ENCODE data around the gene IZUMO1. TPM values are rescaled to one million over a fixed set of nuclear protein-coding genes. Genes with fewer than 3 reads are reported as not detected.
A peak's percentile ranks its signal among the peaks of the same experiment; 100 is the strongest.
"Not testable (repeated sequence)": the region's sequence is repeated elsewhere in the genome, so short reads cannot be mapped to it uniquely, and the experiment has no call there.

The IZUMO1 gene
- total and polyA plus RNA-seq, 10 donors = 0.26 to 5.3 (median 1.0) TPM; not detected in 1

DNA sequence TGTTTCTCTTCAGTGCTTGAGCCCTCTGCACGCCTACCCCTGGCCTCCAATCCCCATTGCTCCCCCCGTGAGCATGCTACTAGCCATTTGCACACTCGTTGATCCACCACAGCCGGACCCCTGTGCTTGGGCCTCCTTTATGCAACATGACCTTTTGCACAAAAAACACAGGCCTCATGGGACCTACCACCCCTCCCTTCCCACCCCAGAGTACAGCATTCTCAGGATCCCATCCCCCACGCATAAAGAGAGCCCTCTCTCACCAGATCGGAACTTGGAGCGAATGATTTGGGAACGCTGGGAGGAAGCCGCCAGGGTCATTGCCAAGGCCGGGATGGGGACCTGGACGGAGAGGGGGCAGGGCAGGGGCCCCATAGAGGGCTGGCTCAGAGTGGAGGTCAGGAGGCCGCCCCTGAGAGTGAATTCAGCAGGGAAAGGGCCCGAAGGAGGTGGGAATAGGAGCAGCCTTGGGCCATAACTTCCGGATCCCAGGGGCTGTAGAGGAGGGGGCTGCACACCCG lies 27.9 kb downstream of the IZUMO1 start:
- peak overlapping the region; percentile 49 to 92 (median 86) for H3K27ac ChIP-seq
- no peaks in the 10 kb centered on the region for H3K27me3 ChIP-seq (replicated peaks in 1 of 7)
- intact Hi-C loops (cut with DNase I; ENCODE audit: low total_unique reads) = no loop called here
- H3K4me1 ChIP-seq = peaks cover 8 to 79% (median 52%) of the 10 kb centered on the region in 6 donors
- WGBS, 5 donors = 61 to 74% (median 66%) methylated on average over 15 of the region's 15 CpGs
- no peak for DNase-seq
- TF ChIP-seq, protein P1, sequence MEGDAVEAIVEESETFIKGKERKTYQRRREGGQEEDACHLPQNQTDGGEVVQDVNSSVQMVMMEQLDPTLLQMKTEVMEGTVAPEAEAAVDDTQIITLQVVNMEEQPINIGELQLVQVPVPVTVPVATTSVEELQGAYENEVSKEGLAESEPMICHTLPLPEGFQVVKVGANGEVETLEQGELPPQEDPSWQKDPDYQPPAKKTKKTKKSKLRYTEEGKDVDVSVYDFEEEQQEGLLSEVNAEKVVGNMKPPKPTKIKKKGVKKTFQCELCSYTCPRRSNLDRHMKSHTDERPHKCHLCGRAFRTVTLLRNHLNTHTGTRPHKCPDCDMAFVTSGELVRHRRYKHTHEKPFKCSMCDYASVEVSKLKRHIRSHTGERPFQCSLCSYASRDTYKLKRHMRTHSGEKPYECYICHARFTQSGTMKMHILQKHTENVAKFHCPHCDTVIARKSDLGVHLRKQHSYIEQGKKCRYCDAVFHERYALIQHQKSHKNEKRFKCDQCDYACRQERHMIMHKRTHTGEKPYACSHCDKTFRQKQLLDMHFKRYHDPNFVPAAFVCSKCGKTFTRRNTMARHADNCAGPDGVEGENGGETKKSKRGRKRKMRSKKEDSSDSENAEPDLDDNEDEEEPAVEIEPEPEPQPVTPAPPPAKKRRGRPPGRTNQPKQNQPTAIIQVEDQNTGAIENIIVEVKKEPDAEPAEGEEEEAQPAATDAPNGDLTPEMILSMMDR (IDR thresholded peaks at IDR 0.05 in 8 of 11, conservative IDR thresholded peaks at IDR 0.05 in 3 of 11) = no peak
- peak; percentile 60 to 70 (median 68) for TF ChIP-seq POLR2AphosphoS5 (IDR thresholded peaks at IDR 0.05)
- TF ChIP-seq POLR2A (IDR thresholded peaks at IDR 0.05) = no peak
- H3K4me3 ChIP-seq = peak overlapping the region in 5 of 8 donors; percentile 14 to 75 (median 18)
- H3K9me3 ChIP-seq = no peaks in the 10 kb centered on the region
- H3K36me3 ChIP-seq = peaks cover 0 to 28% (median 0%) of the 10 kb centered on the region in 6 donors

DNA sequence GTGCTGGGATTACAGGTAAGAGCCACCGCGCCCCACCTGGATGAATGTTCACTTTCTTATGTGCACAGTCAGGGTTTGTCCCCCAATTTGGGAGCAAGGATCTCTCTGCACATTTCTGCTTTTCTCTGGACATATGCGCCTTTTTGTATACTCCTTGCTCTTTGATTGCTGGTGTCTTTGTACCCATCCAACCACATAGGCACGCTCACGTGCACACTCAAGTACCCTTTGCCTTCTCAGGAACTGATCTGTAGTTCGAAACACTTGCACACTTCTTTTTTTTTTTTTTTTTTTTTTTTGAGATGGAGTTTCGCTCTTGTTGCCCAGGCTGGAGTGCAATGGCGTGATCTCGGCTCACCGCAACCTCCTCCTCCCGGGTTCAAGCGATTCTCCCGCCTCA lies 28.6 kb downstream of the IZUMO1 start:
- Histone ChIP-seq H3K4me1 (peaks cover 13 to 84% (median 58%) of the 10 kb centered on the region in 6 donors), H3K27ac (peak overlapping the region in 5 of 8 donors; percentile 85 to 92 (median 88)), H3K36me3 (peaks cover 0 to 21% (median 0%) of the 10 kb centered on the region in 6 donors)
- DNase-seq; H3K27me3 ChIP-seq (replicated peaks in 1 of 7); H3K4me3 ChIP-seq; H3K9me3 ChIP-seq; intact Hi-C loops (cut with DNase I; ENCODE audit: low total_unique reads): not testable (repeated sequence)
- 87 to 90% (median 88%) methylated on average over 12 to 13 of the region's 13 CpGs for WGBS, 5 donors

DNA sequence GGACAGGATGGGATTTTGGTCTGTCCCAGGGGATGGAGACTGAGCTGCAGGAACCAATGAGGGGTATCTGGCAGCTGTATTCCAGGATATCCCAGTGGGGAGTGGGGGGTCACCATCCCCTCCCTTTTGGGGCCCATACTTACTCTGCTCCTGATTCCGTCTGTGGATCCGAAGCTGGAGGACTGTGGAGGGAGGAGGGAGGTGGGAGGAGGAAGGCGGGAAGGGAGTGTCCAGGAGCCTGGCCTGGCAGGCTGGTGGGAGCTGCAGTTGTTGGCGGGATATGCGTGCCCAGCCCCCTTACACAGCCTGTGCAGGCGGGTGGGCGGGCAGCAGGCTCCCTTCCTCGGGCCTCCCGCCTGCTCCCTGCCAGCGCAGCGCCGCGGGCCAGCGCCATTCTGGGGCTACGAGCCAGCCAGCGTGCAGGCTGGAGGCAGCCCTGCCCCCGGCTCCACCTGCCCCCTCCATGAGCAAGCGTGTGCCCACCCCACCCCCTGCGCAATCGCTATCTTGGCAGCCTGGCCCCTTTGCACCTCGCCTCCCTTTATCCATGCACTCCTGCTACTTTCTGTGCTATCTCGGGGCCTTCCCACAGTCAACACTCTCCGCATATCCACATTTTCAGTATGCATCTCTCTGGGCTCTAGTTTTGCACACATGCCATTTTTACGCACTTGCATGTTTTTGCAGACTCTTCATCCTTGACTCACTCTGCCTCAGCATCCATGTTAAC lies 30.0 kb downstream of the IZUMO1 start:
- H3K36me3 ChIP-seq = peaks cover 0 to 8% (median 0%) of the 10 kb centered on the region in 6 donors
- peaks cover 16 to 88% (median 59%) of the 10 kb centered on the region in 6 donors for H3K4me1 ChIP-seq
- H3K9me3 ChIP-seq = no peaks in the 10 kb centered on the region
- no peak for TF ChIP-seq POLR2A (IDR thresholded peaks at IDR 0.05)
- TF ChIP-seq POLR2AphosphoS5 (IDR thresholded peaks at IDR 0.05) = peak in 2 of 3 donors; percentile 64 to 70
- no peaks in the 10 kb centered on the region for H3K27me3 ChIP-seq (replicated peaks in 1 of 7)
- 34 to 72% (median 53%) methylated on average over 18 to 24 of the region's 24 CpGs for WGBS, 5 donors
- peak overlapping the region in 2 of 8 donors; percentile 13 to 24 for H3K4me3 ChIP-seq
- DNase-seq = peak; percentile 81
- intact Hi-C loops (cut with DNase I; ENCODE audit: low total_unique reads) = no loop called here
- H3K27ac ChIP-seq = peak overlapping the region; percentile 15 to 88 (median 86)

DNA sequence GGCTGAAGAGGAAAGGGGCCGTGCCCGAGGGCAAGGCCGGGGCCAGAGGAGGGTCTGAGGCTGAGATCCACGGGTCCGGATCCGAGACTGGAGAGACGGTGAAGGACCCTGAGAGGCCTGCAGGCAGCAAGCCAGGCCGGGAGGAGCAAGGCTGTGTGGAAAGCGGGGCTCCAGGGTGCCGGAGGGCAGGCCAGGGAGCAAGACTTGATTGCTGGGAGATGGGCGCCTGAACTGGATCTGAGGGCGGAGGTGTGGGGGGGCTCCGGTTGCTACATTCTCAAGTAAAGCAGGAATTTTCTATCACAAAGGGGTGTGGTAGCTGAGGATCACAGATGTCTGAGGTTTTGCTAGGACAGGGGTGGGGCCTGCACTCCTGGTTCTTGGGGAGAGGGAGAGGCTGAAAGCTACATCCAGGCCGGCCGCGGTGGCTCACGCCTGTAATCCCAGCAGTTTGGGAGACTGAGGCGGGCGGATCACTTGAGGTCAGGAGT lies 31.0 kb downstream of the IZUMO1 start:
- TF ChIP-seq, protein P1 (IDR thresholded peaks at IDR 0.05 in 8 of 11, conservative IDR thresholded peaks at IDR 0.05 in 3 of 11) = no peak
- TF ChIP-seq POLR2AphosphoS5 (IDR thresholded peaks at IDR 0.05) (no peak), POLR2A (IDR thresholded peaks at IDR 0.05) (no peak)
- H3K9me3 ChIP-seq = peaks cover 0 to 5% (median 0%) of the 10 kb centered on the region in 8 donors
- H3K4me1 ChIP-seq = peaks cover 16 to 78% (median 49%) of the 10 kb centered on the region in 6 donors
- WGBS, 5 donors = 62 to 84% (median 77%) methylated on average over 15 to 19 of the region's 19 CpGs
- DNase-seq = no peak
- H3K27me3 ChIP-seq (replicated peaks in 1 of 7) = no peaks in the 10 kb centered on the region
- no peaks in the 10 kb centered on the region for H3K36me3 ChIP-seq
- H3K27ac ChIP-seq = peak overlapping the region in 7 of 8 donors; percentile 36 to 88 (median 86)
- intact Hi-C loops (cut with DNase I; ENCODE audit: low total_unique reads) = no loop called here
- H3K4me3 ChIP-seq = peak overlapping the region in 4 of 8 donors; percentile 56 to 75 (median 72)
